ENCODE results near the gene HIBCH.

Gene HIBCH

GRCh38 chr2:190200603-190201002 is 119.0 kb downstream of the HIBCH start:
- TF ChIP-seq CTCF (IDR thresholded peaks at IDR 0.05): no peak
- Histone ChIP-seq H3K9me3 (no peaks in the 10 kb centered on the region), H3K27ac (no peak overlapping the region), H3K4me3 (no peak overlapping the region), H3K36me3 (peaks cover 9 to 19% (median 14%) of the 10 kb centered on the region in 3 donors), H3K4me1 (no peaks in the 10 kb centered on the region), H3K27me3 (no peaks in the 10 kb centered on the region)
- intact Hi-C loops (cut with DNase I; ENCODE audit: low total_unique reads): no loop called here
- DNase-seq: no peak

GRCh38 chr2:190199530-190199929 is 120.1 kb downstream of the HIBCH start:
- DNase-seq: no peak
- Histone ChIP-seq H3K27ac (no peak overlapping the region), H3K4me3 (no peak overlapping the region), H3K36me3 (peaks cover 9 to 19% (median 14%) of the 10 kb centered on the region in 3 donors), H3K27me3 (no peaks in the 10 kb centered on the region), H3K9me3 (no peaks in the 10 kb centered on the region), H3K4me1 (no peaks in the 10 kb centered on the region)
- TF ChIP-seq CTCF (IDR thresholded peaks at IDR 0.05): no peak
- intact Hi-C loops (cut with DNase I; ENCODE audit: low total_unique reads): no loop called here

GRCh38 chr2:190199109-190199508 is 120.5 kb downstream of the HIBCH start:
- DNase-seq: no peak
- intact Hi-C loops (cut with DNase I; ENCODE audit: low total_unique reads): no loop called here
- no peak for TF ChIP-seq CTCF (IDR thresholded peaks at IDR 0.05)
- H3K4me3 ChIP-seq: no peak overlapping the region
- H3K27ac ChIP-seq: no peak overlapping the region
- H3K4me1 ChIP-seq: no peaks in the 10 kb centered on the region
- no peaks in the 10 kb centered on the region for H3K27me3 ChIP-seq
- H3K9me3 ChIP-seq: no peaks in the 10 kb centered on the region
- H3K36me3 ChIP-seq: peaks cover 9 to 19% (median 14%) of the 10 kb centered on the region in 3 donors

GRCh38 chr2:190197143-190197720 is 122.4 kb downstream of the HIBCH start:
- Histone ChIP-seq H3K9me3 (no peaks in the 10 kb centered on the region), H3K27ac (no peak overlapping the region), H3K4me3 (no peak overlapping the region), H3K27me3 (no peaks in the 10 kb centered on the region), H3K4me1 (no peaks in the 10 kb centered on the region), H3K36me3 (peaks cover 7 to 13% (median 9%) of the 10 kb centered on the region in 3 donors)
- no peak for DNase-seq
- TF ChIP-seq CTCF (IDR thresholded peaks at IDR 0.05): no peak
- intact Hi-C loops (cut with DNase I; ENCODE audit: low total_unique reads): no loop called here

- intact Hi-C loops (cut with DNase I; ENCODE audit: low total_unique reads): no loop called here
- no peak for TF ChIP-seq CTCF (IDR thresholded peaks at IDR 0.05)
- DNase-seq: no peak
- Histone ChIP-seq H3K9me3 (no peaks in the 10 kb centered on the region), H3K4me1 (no peaks in the 10 kb centered on the region), H3K27me3 (no peaks in the 10 kb centered on the region), H3K36me3 (no peaks in the 10 kb centered on the region), H3K4me3 (no peak overlapping the region), H3K27ac (no peak overlapping the region)
Measured at GRCh38 chr2:190190507-190191162, 129.0 kb downstream of the HIBCH start.
